GM12891 (cell line): ENCODE measurements around the gene YWHAB.

Experiments
- DNase-seq: peaks from one replicate; pipeline ENCODE4 v3.0.0; 2011; ENCODE audit warnings: low spot score; ENCODE audit not compliant: insufficient read length
- FAIRE-seq: peaks from 2 replicates; lab custom pipeline; 2011; peaks lifted over from hg19 to GRCh38; lab: Jason Lieb, UNC
- PAX5 ChIP-seq: IDR thresholded peaks from 2 replicates; pipeline ENCODE4 v1.6.1; 2011; ENCODE audit warnings: low read length, moderate library complexity, mild to moderate bottlenecking; ENCODE audit not compliant: insufficient read depth, severe bottlenecking
- POLR2A ChIP-seq: IDR thresholded peaks from 2 replicates; pipeline ENCODE4 v1.6.1; 2011; ENCODE audit warnings: low read depth, low read length, control low read depth
- POLR2AphosphoS5 ChIP-seq: IDR thresholded peaks from 2 replicates; pipeline ENCODE4 v1.6.1; 2011; ENCODE audit warnings: low read depth, low read length, control low read depth
- POU2F2 ChIP-seq: IDR thresholded peaks from 2 replicates; pipeline ENCODE4 v1.6.1; 2011; ENCODE audit warnings: low read depth, mild to moderate bottlenecking, control low read depth, low read length, moderate library complexity
- SPI1 ChIP-seq: IDR thresholded peaks from 2 replicates; pipeline ENCODE4 v1.6.1; 2011; ENCODE audit warnings: low read depth, low read length, control low read depth
- TAF1 ChIP-seq: IDR thresholded peaks from 2 replicates; pipeline ENCODE4 v1.6.1; 2011; ENCODE audit warnings: low read depth, low read length, control low read depth

Gene YWHAB

DNA sequence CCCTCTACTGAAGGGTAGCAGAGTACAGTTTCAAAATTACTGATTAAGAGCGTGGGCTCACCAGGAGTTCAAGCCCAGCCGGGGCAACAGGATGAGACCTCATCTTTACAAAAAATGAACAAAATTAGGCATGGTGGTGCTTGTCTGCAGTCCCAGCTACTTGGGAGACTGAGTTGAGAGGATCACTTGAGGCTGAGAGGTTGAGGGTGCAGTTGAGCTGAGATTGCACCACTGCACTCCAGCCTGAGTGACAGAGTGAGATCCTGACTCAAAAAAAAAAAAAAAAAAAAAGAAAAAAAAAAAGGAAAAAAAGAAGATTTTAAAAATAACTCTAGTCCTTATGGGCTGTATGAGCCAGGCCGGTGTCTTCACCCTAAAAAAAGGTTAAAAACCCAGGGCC is 43.1 kb downstream of the YWHAB start:
- TF ChIP-seq POLR2AphosphoS5 = no peak
- TF ChIP-seq PAX5 = no peak
- no peak for TF ChIP-seq SPI1
- no peak for TF ChIP-seq POLR2A
- TF ChIP-seq TAF1 = no peak
- no peak for TF ChIP-seq POU2F2
- no peak for DNase-seq
- no peak for FAIRE-seq

DNA sequence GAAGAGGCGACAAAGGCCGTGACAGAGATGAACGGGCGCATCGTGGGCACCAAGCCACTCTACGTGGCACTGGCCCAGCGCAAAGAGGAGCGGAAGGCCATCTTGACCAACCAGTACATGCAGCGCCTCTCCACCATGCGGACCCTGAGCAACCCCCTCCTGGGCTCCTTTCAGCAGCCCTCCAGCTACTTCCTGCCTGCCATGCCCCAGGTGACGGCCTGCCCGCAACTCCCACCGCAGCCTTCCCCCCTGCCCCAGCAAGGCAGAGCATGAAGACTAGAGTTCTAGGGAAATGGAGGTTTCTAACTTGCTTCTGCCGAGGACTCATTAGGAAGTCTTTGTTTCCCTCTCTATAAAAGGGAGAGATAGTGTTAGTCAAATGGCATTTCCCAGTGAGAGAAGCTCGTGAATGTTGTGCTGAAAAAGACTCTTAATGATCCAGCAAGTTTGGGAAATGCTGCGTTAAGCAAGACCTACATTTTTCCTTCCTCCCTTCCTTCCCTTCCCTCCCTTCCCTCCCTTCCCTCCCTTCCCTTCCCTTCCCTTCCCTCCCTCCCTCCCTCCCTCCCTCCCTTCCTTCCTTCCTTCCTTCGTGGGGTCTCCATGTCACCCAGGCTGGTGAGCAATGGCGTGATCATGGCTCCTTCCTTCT is 45.1 kb downstream of the YWHAB start:
- no peak for TF ChIP-seq POLR2AphosphoS5
- TF ChIP-seq SPI1 = no peak
- no peak for TF ChIP-seq POU2F2
- TF ChIP-seq TAF1 = no peak
- TF ChIP-seq PAX5 = no peak
- no peak for TF ChIP-seq POLR2A
- DNase-seq (no peak), FAIRE-seq (no peak)

DNA sequence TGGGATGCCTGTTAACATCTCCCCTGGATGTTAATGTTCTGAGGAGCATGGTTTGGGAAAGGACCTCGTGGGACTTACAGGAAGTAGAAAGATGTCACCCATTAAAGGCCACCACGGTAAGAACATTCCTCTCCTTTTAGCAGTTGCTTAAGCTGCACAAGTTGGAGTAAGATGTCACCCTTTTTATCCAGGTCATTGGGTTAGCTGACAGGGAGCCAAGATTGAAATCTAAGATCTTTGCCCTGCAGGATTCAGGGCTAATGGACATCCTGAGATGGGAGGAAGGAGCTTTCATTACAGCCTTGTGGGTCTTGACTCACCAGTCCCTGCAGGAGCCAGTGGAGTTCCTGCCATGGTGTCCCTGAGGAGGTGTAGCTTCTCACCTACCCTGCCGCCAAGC is 46.4 kb downstream of the YWHAB start:
- FAIRE-seq (no peak), DNase-seq (no peak)

DNA sequence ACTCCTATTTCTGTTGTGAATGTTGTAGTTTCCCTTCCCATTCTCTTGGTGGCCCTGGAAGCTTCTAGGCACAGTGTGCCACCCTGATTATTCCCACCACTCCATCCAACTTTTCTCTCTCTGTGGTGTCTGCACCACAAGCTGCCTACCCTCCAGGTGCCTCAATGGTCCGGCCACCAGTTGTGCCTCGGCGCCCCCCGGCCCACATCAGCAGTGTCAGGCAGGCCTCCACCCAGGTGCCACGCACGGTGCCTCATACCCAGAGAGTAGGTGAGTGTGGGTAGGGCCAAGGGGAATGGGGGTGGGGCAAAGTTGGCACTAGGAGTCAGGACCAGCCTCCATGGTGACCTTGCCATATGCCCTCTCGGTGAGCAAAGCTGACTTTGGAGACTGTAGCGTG is 47.4 kb downstream of the YWHAB start:
- FAIRE-seq (no peak), DNase-seq (no peak)
- TF ChIP-seq POLR2A = no peak
- TF ChIP-seq POLR2AphosphoS5 = no peak
- TF ChIP-seq PAX5 = no peak
- TF ChIP-seq POU2F2 = no peak
- no peak for TF ChIP-seq SPI1
- no peak for TF ChIP-seq TAF1

More for the DNA sequence above, 46.4 kb downstream of the YWHAB start:
- no peak for TF ChIP-seq SPI1
- TF ChIP-seq POLR2A = no peak
- no peak for TF ChIP-seq TAF1
- TF ChIP-seq POU2F2 = no peak
- TF ChIP-seq POLR2AphosphoS5 = no peak
- TF ChIP-seq PAX5 = no peak

DNA sequence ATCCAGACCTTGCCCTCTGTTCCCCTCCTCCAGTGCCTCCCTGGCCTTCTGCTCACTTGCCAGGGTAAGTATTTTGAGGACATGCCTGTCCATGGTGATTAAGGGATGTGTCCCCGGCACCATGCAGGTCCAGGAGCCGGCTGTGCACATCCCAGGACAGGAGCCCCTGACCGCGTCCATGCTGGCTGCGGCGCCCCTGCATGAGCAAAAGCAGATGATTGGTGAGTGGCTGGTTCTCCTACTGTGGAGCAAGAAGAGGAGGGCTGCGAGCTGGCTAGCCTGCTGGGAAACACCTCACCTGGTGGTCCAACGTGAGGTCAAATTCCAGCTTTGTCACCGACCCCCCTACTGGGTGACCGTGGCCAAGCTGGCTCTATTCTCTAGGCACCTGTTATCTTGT is 51.0 kb downstream of the YWHAB start:
- no peak for FAIRE-seq
- TF ChIP-seq SPI1 = no peak
- no peak for TF ChIP-seq PAX5
- no peak for TF ChIP-seq POU2F2
- TF ChIP-seq POLR2A = no peak
- no peak for TF ChIP-seq TAF1
- TF ChIP-seq POLR2AphosphoS5 = no peak
- DNase-seq = no peak

DNA sequence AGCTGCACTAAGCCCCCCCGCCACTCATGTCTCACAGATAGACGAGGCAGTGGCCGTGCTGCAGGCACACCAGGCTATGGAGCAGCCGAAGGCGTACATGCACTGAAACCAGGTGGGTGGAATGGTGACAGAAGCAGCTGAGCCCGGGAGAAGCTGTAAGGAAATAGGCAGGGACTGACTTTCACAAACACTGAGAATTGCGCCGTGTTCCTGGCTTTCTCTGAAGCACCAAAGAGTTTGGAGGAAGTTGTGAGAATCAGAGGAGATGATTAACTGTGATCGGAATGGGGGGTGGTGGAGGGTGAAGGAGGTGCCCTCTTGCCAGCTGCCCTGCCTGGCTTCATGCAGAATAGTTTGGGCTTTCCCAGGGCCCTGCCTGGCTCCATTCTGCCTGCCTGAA is 53.1 kb downstream of the YWHAB start:
- no peak for TF ChIP-seq POLR2A
- no peak for TF ChIP-seq POU2F2
- no peak for TF ChIP-seq SPI1
- no peak for TF ChIP-seq POLR2AphosphoS5
- no peak for TF ChIP-seq TAF1
- no peak for TF ChIP-seq PAX5
- DNase-seq = no peak
- FAIRE-seq = no peak

DNA sequence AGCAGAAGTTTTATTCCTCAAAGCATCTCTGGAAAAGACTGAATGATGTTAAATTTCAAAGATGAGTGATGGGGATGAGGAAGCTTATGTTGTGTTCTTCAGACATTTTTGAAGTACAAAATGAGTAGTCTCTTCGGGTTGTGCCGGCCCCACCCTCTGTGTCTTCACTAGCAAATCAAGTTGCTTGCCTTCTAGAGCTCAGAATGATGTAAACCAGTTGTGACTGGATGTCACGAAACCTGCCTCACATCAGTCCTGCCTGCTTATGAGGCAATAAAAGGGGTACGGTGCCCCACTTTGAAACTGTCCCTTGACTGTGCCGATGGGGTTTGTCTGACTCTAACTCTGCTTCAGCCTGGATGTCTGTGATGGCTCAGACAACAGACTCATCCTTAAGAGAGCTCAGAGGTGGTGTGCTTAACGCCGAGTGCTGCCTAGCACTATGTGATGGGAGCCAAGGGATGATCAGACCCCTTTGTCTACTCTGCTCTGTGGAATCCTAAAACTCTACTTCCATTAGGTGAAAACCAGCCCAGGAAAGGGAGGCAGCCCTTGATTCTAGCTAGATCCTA is 55.7 kb downstream of the YWHAB start:
- no peak for DNase-seq
- no peak for FAIRE-seq
- TF ChIP-seq POLR2AphosphoS5 (peak; percentile 49; the same call in 1 of the 2 replicates), POU2F2 (no peak), POLR2A (no peak)

DNA sequence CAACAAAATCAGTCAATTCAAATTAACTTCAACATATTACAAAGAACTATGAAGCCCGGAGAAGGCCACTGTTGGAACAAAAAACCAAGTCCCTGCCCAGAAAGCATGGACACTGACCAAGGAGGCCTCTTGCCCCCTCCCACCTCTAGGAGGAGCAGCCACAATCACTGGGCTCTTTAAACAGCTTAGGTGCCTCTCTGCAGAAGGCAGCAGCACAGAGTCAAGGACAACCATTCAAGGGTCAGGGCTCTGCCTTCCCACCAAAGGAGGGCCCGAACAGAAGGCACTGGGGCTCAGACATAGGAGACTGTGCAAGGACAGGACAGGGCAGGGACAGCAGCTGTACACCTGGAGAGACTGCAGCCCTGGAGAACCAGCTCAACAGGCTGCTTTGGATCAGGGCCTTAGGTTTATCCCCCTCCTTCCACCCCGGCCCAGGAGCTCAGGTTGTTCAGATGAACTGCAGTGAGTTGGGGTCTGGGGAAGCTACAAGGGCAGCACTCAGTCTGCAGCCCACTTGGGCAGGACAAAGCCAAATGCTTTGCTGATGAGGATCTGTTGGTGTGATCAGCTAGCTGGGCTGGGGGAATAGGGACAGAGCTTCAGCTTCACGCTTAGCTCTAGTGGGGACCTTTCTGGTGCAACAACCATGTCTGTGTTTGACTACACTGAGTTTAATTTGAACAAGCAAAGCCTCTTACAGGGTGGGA is 56.9 kb downstream of the YWHAB start:
- DNase-seq (no peak), FAIRE-seq (no peak)
- no peak for TF ChIP-seq POLR2A
- TF ChIP-seq PAX5 = no peak
- TF ChIP-seq TAF1 = no peak
- no peak for TF ChIP-seq POLR2AphosphoS5
- TF ChIP-seq POU2F2 = no peak
- no peak for TF ChIP-seq SPI1

DNA sequence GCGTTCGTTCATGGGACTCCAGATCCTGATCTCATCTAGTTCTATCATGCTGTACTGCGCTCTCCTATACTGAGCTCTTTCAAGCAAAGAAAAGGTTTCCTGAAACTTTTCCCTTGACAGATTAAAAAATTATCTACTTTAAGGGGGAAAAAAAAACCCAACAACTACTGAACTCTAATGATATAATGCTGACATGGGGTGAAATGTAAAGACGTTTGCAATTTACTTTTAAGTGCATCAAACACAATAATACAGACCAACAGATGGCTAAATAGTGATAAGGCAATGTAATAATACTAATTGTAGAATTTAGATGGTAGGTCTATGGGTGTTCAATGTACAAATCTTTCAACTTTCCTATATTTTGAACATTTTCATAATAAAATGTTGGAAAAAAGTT is 58.3 kb downstream of the YWHAB start:
- no peak for TF ChIP-seq POU2F2
- DNase-seq (no peak), FAIRE-seq (no peak)

DNA sequence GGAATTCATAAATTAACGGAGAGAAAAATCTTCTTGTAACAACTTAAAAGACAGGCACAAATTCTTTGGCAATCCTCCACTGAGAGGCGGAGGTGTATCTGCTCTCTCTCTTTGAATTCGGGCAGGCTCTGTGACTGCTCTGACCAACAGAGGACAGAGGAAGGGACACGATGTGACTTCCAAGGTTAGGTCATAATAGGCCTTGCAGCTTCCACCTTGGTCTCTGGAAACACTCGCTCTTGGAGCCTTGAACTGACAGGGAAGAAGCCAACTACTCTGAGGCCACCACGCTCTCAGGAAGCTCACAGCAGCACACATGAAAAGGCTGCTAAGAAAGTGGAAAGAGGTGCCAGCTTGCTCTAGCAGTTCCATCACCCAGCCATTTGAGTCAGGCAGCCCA is 59.8 kb downstream of the YWHAB start:
- DNase-seq (no peak), FAIRE-seq (no peak)
- no peak for TF ChIP-seq POLR2A
- TF ChIP-seq TAF1 = no peak
- no peak for TF ChIP-seq POLR2AphosphoS5
- TF ChIP-seq POU2F2 = no peak
- TF ChIP-seq PAX5 = no peak
- no peak for TF ChIP-seq SPI1
